ENCODE measurements around the gene FAM83G. TPM values are rescaled to one million over a fixed set of nuclear protein-coding genes. Genes with fewer than 3 reads are reported as not detected.

FAM83G gene
- total RNA-seq, 1 experiment from 2014 or later: 38.7 TPM

GRCh38 chr17:19015428-19015827 lies 10.9 kb upstream of the FAM83G start:
- no peak overlapping the region for H3K4me2 ChIP-seq (ENCODE audit: insufficient read depth, insufficient read length, low read length)
- no peak overlapping the region for H3K18ac ChIP-seq (ENCODE audit: insufficient read length, low read depth, low read length)
- H4K91ac ChIP-seq (ENCODE audit: insufficient read length, low read depth, low read length): no peak overlapping the region
- no peak overlapping the region for H3K27ac ChIP-seq (ENCODE audit: insufficient read length, low read depth, low read length)
- no peak overlapping the region for H3K9ac ChIP-seq (ENCODE audit: extremely low read depth, insufficient read length, low read length)
- no peak for DNase-seq
- H2BK120ac ChIP-seq (ENCODE audit: low read depth, low read length, poor library complexity, severe bottlenecking): no peak overlapping the region
- Mint-ChIP-seq H3K4me1 (peaks cover 16 to 42% of the 10 kb centered on the region in 2 experiments), H3K27me3 (ENCODE audit: low read depth) (peaks cover 7% of the 10 kb centered on the region), H3K4me3 (no peak overlapping the region), H3K9me3 (no peaks in the 10 kb centered on the region), H3K36me3 (ENCODE audit: insufficient read depth in 1 of 3, low read depth in 3 of 3) (no peaks in the 10 kb centered on the region; a peak in 1 of 7 replicates), H3K27ac (peak overlapping the region in 1 of 3 experiments; percentile 82; a peak in 2 of 7 replicates)
- H2BK15ac ChIP-seq (ENCODE audit: low read depth, low read length): no peak overlapping the region
- no peak overlapping the region for H4K8ac ChIP-seq (replicated peaks; ENCODE audit: insufficient read length, low read depth, low read length)
- H3K4me1 ChIP-seq (ENCODE audit: insufficient read depth, low read length): no peaks in the 10 kb centered on the region
- no peak overlapping the region for H2AK5ac ChIP-seq (ENCODE audit: insufficient read length, low read length)
- no peak overlapping the region for H3K14ac ChIP-seq (ENCODE audit: insufficient read depth, low read length)
- no peaks in the 10 kb centered on the region for H3K9me3 ChIP-seq (ENCODE audit: control insufficient read depth, low read depth, low read length)
- no peaks in the 10 kb centered on the region; the same call in 1 of the 2 replicates for H3K27me3 ChIP-seq (ENCODE audit: insufficient read depth, low read length)
- no peak overlapping the region for H2BK5ac ChIP-seq (ENCODE audit: insufficient read length, low read length)
- no peaks in the 10 kb centered on the region for H3K79me1 ChIP-seq (ENCODE audit: insufficient read depth, low read depth, low read length, poor library complexity, severe bottlenecking)
- H3K56ac ChIP-seq (ENCODE audit: insufficient read length, low read depth, low read length): no peak overlapping the region
- no peak overlapping the region for H3T11ph ChIP-seq (ENCODE audit: low read length)
- H3K79me2 ChIP-seq (ENCODE audit: insufficient read depth, low read length): no peaks in the 10 kb centered on the region
- H3K23me2 ChIP-seq (ENCODE audit: insufficient read length, low read depth, low read length, poor library complexity, severe bottlenecking): no peaks in the 10 kb centered on the region
- H4K5ac ChIP-seq (ENCODE audit: insufficient read length, low read depth, low read length): no peak overlapping the region
- no peak overlapping the region for H3K23ac ChIP-seq (ENCODE audit: insufficient read length, low read depth, low read length)
- H2AFZ ChIP-seq (ENCODE audit: low read length): no peak overlapping the region
- no peak overlapping the region for H2BK20ac ChIP-seq (ENCODE audit: low read depth, low read length, poor library complexity, severe bottlenecking)
- H2BK12ac ChIP-seq (ENCODE audit: insufficient read length, low read depth, low read length): no peak overlapping the region
- no peak overlapping the region for H3K4ac ChIP-seq (ENCODE audit: low read depth, low read length)
- H4K20me1 ChIP-seq (ENCODE audit: control insufficient read depth, insufficient read depth, insufficient read length): no peaks in the 10 kb centered on the region
- TF ChIP-seq CTCF (conservative IDR thresholded peaks at IDR 0.05): no peak
- no CpG with 5 or more reads among the region's 7 CpGs for WGBS (ENCODE audit: extremely low coverage, insufficient read length, low lambda C conversion rate)
